SU-DHL-6 (cell line): ENCODE results near the gene BMP7.

ENCODE experiments used
- H2AFZ ChIP-seq: fragments of 200-600 bp; sonication (generic); 2 replicates; pipeline ENCODE4 v1.6.1; 2014; ENCODE audit warnings: low read depth, mild to moderate bottlenecking, moderate library complexity, mixed read lengths, antibody characterized with exemption, low read length; ENCODE audit not compliant: severe bottlenecking
- H3F3A ChIP-seq: fragments of 200-600 bp; shearing (Covaris generic); 2 replicates; pipeline ENCODE4 v1.6.0; 2016; ENCODE audit warnings: antibody characterized with exemption, mild to moderate bottlenecking; ENCODE audit not compliant: insufficient read depth
- H3K27ac ChIP-seq: fragments of 200-600 bp; sonication (generic); 2 replicates; pipeline ENCODE4 v1.5.1; 2016; ENCODE audit warnings: low read depth, mild to moderate bottlenecking, low read length, moderate library complexity, mixed read lengths
- H3K27me3 ChIP-seq: fragments of 200-600 bp; sonication (generic), shearing (Covaris generic); 2 replicates; pipeline ENCODE4 v1.6.0; 2014; ENCODE audit warnings: mild to moderate bottlenecking, low read length
- H3K36me3 ChIP-seq: fragments of 200-600 bp; sonication (generic); 2 replicates; pipeline ENCODE4 v1.6.1; 2014; ENCODE audit warnings: mild to moderate bottlenecking, low read length, mixed read lengths
- H3K4me2 ChIP-seq: fragments of 300-600, 200-600 bp; shearing (Covaris generic), sonication (generic); 2 replicates; pipeline ENCODE4 v1.6.0; 2014; ENCODE audit warnings: low read length, low read depth, mild to moderate bottlenecking; ENCODE audit not compliant: poor library complexity, severe bottlenecking
- H3K4me3 ChIP-seq: fragments of 200-600 bp; sonication (generic); 2 replicates; pipeline ENCODE4 v1.5.1; 2014; ENCODE audit warnings: antibody characterized with exemption, low read length, mild to moderate bottlenecking, mixed read lengths; ENCODE audit not compliant: insufficient read depth, poor library complexity, severe bottlenecking
- H3K79me2 ChIP-seq: fragments of 200-600 bp; sonication (generic); 2 replicates; pipeline ENCODE4 v1.6.1; 2014; ENCODE audit warnings: mild to moderate bottlenecking, low read length, moderate library complexity; ENCODE audit not compliant: insufficient read depth
- H3K9ac ChIP-seq: fragments of 200-600 bp; sonication (generic); 2 replicates; pipeline ENCODE4 v1.7.0; 2014; ENCODE audit warnings: mild to moderate bottlenecking, low read length
- H3K9me2 ChIP-seq: fragments of 200-600 bp; sonication (generic); replicated peaks from 2 replicates; pipeline ENCODE4 v1.6.1; 2014; ENCODE audit warnings: low read length; ENCODE audit not compliant: insufficient read depth
- H3K9me3 ChIP-seq: fragments of 200-600 bp; sonication (generic); 2 replicates; pipeline ENCODE4 v1.6.1; 2014; ENCODE audit warnings: low read length, mixed read lengths; ENCODE audit not compliant: insufficient read depth
- H4K20me1 ChIP-seq: fragments of 200-600 bp; sonication (generic); 2 replicates; pipeline ENCODE4 v1.6.1; 2014; ENCODE audit warnings: low read depth, mild to moderate bottlenecking, antibody characterized with exemption, low read length, moderate library complexity, mixed read lengths
- EZH2phosphoT487 ChIP-seq: fragments of 200-600 bp; sonication (generic), shearing (Covaris generic); conservative IDR thresholded peaks from 2 replicates; pipeline ENCODE4 v1.6.1; 2018; ENCODE audit warnings: mild to moderate bottlenecking, antibody characterized with exemption, low read length, moderate library complexity, mixed read lengths
- TF ChIP-seq, protein P1 (sequence below): fragments of 200-600 bp; sonication (generic); IDR thresholded peaks from one replicate; pipeline ENCODE4 v1.5.1; 2017; ENCODE audit warnings: antibody characterized with exemption, mild to moderate bottlenecking, low read length, moderate library complexity; ENCODE audit not compliant: insufficient read depth, poor library complexity, severe bottlenecking

BMP7 gene

DNA sequence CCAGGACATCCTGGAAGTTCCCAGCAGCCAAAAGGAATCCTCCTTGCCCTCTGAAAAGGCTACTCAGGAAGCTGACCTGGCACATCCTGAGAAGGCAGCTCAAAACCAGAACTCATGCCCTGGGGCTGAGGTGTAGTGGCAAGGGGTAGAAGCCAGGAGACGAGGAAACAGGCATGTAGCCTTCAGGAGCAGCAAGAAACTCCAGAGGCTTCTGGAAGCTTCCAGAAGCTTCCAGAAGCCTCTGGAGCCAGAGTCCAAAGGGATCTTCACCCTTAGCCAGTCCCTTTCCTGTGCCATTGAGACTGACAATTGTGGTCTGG is 43.9 kb downstream of the BMP7 start:
- Histone ChIP-seq H2AFZ (no peak overlapping the region), H3K9me3 (no peaks in the 10 kb centered on the region), H3F3A (no peaks in the 10 kb centered on the region), H3K27ac (no peak overlapping the region), H3K9me2 (no peaks in the 10 kb centered on the region), H3K4me3 (no peak overlapping the region), H4K20me1 (no peaks in the 10 kb centered on the region), H3K4me2 (no peak overlapping the region), H3K9ac (no peak overlapping the region), H3K79me2 (peaks cover 45% of the 10 kb centered on the region), H3K36me3 (peaks cover 16% of the 10 kb centered on the region), H3K27me3 (no peaks in the 10 kb centered on the region)
- TF ChIP-seq, protein P1, sequence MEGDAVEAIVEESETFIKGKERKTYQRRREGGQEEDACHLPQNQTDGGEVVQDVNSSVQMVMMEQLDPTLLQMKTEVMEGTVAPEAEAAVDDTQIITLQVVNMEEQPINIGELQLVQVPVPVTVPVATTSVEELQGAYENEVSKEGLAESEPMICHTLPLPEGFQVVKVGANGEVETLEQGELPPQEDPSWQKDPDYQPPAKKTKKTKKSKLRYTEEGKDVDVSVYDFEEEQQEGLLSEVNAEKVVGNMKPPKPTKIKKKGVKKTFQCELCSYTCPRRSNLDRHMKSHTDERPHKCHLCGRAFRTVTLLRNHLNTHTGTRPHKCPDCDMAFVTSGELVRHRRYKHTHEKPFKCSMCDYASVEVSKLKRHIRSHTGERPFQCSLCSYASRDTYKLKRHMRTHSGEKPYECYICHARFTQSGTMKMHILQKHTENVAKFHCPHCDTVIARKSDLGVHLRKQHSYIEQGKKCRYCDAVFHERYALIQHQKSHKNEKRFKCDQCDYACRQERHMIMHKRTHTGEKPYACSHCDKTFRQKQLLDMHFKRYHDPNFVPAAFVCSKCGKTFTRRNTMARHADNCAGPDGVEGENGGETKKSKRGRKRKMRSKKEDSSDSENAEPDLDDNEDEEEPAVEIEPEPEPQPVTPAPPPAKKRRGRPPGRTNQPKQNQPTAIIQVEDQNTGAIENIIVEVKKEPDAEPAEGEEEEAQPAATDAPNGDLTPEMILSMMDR = no peak
- TF ChIP-seq EZH2phosphoT487 = no peak

DNA sequence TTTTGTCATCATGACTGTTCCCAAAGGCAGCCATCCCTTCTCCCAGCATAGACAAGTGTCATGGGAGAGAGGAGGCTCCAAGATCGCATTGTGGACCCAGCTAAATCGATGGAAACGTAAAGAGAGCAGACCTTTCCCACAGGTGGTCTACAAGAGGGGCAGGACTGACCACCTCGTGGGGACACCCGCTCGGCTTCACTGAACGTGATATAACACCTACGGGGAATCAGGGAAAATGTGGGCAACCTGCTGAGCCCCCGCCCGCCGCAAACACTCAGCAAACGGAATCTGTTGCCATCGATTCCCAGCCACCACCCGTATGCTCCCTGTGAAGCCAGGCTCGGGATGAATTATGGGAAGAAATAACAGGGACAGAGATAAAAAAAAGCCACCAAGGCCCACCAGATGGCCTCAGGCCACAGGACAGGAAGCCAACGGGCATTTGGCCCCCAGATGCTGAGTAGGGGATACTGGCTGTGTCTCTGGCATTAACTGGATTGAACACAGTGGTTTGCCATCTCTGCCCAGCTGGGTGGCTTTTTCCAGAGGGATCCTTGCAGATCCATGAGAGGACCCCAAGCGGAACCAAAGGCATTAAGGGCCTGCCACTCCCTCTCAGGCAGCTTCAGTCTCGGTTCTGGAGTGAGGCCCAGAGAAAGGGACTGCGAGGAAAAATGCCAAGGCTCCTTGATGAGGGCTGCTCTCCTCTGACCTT is 44.4 kb downstream of the BMP7 start:
- H4K20me1 ChIP-seq = no peaks in the 10 kb centered on the region

DNA sequence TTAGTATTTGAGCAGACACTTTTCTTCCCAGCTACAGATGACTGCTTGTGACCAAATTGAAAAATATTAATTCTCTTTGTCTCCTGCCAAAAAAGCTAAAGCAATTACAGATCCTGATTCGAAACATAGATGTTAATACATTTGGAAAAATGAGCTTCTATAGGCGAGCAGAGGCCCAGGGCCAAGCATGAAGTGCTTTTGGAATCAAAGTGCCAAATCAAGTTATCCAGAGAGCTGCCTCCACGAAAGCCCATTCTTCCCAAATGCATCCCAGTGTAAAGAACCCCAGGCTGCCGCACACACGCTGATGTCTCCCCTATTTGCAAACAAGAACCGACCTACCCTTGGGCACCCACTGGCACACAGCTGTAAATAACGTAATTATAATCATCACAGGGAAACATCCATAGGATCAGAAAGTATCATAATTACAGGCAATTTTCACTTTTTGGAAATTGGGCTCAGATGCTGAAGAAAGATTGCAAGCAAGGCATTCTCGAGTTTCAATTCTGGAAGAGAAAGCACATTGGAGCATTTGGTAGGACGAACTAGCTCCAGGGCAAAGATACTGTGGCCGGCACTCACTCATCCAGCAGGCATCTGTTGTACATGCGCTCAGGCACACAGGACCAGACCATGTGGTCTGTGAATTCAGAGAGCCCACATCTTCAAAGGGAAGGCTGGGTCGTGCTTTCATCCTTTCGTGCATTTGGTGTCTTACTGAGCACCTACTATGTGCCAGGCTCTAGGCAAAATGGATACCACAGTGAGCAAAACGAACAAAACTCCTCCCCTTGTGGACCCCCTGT is 45.9 kb downstream of the BMP7 start:
- Histone ChIP-seq H4K20me1 (no peaks in the 10 kb centered on the region), H3K27ac (no peak overlapping the region), H3K9me2 (no peaks in the 10 kb centered on the region), H3K27me3 (no peaks in the 10 kb centered on the region), H3K36me3 (peaks cover 12% of the 10 kb centered on the region), H3K9me3 (no peaks in the 10 kb centered on the region), H3F3A (no peaks in the 10 kb centered on the region), H3K79me2 (peaks cover 54% of the 10 kb centered on the region), H3K4me2 (no peak overlapping the region), H3K4me3 (no peak overlapping the region), H2AFZ (no peak overlapping the region), H3K9ac (no peak overlapping the region)
- no peak for TF ChIP-seq EZH2phosphoT487
- TF ChIP-seq, protein P1 = no peak

More for the DNA sequence above, 44.4 kb downstream of the BMP7 start:
- no peak overlapping the region for H3K9ac ChIP-seq
- H3K4me2 ChIP-seq = no peak overlapping the region
- H3K27ac ChIP-seq = no peak overlapping the region
- H3K9me3 ChIP-seq = no peaks in the 10 kb centered on the region
- peaks cover 46% of the 10 kb centered on the region for H3K79me2 ChIP-seq
- H3K9me2 ChIP-seq = no peaks in the 10 kb centered on the region
- no peaks in the 10 kb centered on the region for H3F3A ChIP-seq
- H3K4me3 ChIP-seq = no peak overlapping the region
- peaks cover 12% of the 10 kb centered on the region for H3K36me3 ChIP-seq
- TF ChIP-seq EZH2phosphoT487 = no peak
- TF ChIP-seq, protein P1 = no peak
- no peaks in the 10 kb centered on the region for H3K27me3 ChIP-seq
- H2AFZ ChIP-seq = no peak overlapping the region
